HG02759 (cell line): ENCODE results near the gene ZNF224.

Experiments
- ATAC-seq: cut with Tn5 transposase; IDR thresholded peaks from one replicate; pipeline ENCODE4 v1.9.1; 2021; ENCODE audit warnings: mild to moderate bottlenecking, moderate library complexity; ENCODE audit not compliant: unreplicated experiment

Gene ZNF224

DNA sequence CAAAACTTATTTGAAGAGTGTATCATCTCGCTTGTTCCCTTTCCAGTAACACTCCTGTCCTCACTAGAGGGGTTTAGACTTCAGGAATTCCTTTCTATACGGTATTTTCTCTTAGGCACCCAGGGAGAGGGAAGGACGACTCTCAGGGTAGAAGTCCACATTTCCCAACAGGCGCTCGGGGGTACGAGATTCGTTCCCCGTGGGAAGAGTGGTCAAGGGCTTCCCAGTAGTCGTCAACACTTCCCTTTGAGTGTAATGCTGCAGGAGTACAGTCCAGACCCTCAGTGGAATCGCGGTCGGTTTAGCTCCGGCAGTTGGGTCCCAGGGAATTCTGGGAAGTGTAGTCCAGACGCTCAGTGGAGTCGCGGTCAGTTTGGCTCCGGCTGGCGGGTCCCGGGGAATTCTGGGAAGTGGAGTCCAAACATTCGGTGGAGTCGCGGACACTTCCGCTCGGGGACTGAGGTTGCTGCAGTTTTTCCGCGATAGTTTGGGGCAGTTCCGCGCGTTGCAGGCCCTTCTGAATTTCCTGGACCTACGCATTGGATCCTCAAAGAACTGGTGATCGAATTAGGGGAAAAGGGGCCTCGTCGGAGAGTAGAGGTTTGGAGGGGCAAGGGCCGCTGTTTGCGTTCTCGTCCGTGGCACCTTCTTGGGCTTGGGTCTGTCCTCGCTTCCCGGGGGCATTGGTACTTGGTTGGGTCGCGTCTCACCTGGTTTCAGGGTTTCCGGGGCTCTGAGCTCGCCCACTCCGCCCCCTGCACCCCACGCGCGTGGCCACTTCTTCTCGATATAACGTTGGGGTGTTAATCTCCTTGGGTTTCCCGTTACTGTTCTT is at the start of gene ZNF224:
Gene ZNF224 (plus strand): TSS at position 431 of the 835 bp plus-strand sequence. CDS start 3,513 bp downstream, outside the sequence.
- peak; percentile 85 for ATAC-seq

DNA sequence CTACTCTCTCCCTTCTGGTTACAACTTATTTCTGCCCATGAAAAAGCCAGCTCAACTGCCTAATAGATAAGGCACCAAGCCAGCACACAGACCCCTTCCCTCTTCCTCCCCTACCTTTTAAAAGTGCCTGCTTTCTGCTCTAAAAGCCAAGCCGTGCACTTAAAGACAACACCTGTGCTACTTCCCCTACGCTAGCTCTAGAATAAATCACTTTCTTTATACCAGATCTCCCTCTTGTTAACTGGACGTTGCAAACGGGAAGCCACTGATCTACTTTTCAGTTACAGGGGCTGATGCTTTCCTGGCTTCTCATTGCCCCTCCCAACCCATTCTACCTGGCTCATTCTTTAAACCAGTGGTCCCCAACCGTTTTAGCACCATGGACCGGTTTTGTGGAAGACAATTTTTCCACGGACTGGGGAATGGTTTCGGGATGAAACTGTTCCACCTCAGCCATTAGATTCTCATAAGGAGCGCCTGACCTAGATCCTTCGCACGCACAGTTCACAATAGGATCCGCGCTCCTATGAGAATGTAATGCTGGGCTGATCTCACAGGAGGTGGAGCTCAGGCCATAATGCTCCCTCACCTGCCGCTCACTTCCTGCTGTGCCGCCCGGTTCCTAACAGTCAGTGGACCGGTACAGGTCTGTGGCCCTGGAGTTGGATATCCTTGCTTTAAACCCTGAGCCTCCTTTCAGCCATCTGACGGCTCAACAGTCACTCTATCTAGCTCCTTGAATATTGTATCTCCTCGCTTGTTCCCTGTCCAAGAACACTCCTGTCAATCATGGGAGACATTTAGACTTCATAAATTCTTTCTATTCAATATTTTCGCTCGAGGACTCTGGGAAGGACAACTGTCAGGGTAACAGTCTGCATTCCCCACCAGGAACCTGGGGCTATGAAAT is 43.2 kb upstream of the ZNF224 start:
- ATAC-seq: peak; percentile 30

DNA sequence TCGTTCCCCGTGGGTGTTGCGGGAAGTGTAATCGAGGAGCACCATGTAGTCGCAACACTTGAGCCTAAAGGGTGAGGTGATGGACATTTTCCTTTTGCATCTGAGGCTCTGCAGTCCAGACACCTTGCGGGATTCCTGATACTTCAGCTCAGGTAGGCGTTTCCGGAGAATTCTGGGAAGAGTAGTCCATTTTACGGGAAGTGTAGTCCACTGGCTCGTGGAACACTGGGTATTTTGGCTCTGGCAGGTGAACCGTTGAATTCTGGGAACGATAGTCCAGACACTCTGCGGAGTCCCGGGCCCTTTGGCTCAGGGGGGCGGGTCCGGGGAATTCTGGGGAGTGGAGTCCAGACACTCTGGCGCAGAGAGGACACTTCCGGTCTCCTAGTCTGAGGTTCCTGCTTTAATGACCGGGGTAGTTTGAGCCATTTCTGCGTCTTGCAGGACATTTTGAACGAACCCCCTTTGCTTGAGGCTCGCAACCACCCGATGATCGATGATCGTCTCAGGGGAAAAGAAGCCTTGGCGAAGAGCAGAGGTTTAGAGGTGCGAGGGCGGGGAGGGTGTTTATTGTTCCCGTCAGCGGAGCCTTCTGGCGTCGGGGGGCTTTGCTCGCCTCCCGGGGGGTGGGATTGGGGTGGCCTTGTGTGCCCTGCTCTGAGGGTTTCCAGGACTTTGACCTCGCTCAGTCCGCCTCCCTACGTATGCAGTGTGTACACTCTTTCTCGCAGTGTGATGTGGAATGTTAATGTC is 42.3 kb upstream of the ZNF224 start, which contains the start of gene ZNF223:
Gene ZNF223 (plus strand): TSS at position 387 of the 753 bp plus-strand sequence. CDS start 3,141 bp downstream, outside the sequence.
- peak; percentile 87 for ATAC-seq

DNA sequence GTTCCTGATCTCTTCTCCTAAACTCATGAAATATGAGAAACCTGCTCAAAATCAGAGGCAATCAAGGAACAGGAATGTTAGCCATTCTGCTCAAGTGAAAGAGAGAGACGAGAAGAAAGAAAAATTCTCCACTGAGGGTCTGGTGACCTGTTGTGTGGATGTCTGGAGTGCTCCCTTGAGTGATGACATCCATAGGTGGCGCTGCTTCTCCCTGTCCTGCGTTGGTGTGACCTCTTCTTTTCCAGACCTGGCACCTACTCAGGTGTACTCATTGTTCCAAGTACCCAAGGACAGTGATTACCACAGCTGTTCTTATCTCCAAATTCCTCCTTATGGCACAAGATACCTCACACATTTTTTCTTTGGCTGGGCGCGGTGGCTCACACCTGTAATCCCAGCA is 38.3 kb upstream of the ZNF224 start:
- ATAC-seq: no peak

DNA sequence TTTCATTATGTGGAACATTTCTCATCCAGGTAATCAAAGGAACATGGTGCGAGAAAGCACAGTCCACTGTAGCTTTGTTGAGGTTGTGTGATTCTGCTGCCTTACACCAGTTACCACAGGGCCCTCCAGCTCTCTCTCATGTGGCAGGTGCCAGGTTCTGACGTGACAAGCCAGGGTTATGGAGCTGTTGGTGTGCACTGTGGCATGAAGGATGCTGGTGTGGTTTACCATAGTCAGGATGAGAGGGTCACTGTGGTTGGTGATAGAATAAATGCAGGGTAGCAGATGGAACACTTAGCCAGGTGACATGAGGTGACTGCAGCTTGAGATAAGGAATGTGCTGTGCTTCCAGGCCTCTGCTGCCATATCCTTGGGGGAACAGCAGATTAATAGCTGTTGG is 34.9 kb upstream of the ZNF224 start:
- ATAC-seq: no peak

DNA sequence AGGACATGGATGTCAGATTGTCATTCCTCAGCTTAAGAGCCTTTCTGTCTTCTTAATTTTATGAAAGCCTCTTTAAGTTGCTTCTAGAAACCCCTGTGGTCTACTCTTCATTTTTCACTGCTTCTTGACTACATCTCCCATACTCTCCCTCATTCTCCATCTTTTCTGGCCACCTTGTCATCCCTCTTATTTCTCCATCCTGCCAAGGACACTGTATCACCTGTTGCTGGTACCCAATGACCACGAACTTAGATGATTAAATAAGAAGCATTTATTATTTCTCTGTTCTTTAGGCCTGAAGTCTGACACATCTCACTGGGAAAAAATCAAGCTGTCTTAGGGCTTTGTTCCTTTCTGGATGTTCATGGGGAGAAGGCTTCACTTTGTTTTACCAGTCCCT is 33.1 kb upstream of the ZNF224 start:
- ATAC-seq: no peak

DNA sequence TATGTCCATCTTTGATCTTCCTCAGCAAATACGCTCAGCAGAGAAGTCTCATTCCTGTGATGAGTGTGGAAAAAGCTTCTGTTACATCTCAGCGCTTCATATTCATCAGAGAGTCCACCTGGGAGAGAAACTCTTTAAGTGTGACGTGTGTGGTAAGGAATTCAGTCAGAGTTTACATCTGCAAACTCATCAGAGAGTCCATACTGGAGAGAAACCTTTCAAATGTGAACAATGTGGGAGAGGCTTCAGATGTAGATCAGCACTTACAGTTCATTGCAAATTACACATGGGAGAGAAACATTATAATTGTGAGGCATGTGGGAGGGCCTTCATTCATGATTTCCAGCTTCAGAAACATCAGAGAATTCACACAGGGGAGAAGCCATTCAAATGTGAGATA is 27.9 kb upstream of the ZNF224 start:
- no peak for ATAC-seq

DNA sequence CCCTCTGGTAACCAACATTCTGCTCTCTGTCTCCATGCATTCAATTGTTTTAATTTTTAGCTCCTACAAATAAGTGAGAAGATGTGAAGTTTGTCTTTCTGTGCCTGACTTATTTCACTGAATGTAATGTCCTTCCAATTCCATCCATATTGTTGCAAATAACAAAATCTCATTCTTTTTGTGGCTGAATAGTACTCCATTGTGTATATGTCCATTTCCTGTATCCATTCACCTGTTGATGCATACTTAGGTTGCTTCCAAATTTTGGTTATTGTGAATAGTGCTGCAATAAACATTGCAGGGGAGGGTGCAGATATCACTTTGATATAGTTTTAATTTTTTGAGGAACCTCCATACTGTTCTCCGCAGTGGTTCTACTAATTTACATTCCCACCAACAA is 24.7 kb upstream of the ZNF224 start:
- ATAC-seq: no peak

DNA sequence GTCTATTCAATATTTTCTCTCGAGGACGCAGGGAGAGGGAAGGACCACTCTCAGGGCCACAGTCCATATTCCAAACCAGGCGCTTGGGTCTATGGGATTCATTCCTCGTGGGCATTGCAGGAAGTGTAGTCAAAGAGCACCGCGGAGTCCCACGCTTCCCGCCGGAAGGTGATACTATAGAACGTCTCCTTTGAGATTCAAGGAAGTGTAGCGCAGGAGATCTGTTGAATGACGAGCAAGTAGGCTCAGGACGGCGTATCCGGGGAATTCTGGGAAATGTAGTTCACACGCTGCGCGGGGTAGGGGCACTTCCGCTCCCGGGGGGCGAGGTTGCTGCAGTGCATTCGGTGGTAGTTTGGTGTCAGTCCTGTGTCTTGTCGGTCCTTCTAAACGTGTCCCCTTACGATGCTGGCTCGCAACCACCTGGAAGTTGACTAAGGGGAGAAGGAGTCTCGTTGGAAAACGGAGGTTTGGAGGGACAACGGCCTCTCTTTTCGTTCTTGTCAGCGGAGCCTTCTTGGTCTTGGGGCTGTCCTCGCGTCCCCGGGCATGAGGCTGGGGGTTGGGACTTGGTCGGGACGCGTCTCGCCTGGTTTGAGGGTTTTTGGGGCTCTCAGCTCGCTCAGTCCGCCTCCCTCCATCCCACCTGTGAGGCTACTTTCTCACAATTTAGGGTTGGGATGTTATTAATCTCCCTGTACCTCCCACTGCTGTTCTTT is 22.2 kb upstream of the ZNF224 start, which contains the start of gene ZNF284:
Gene ZNF284 (plus strand): TSS at position 336 of the 719 bp plus-strand sequence. CDS start 4,231 bp downstream, outside the sequence.
- ATAC-seq: peak; percentile 93

DNA sequence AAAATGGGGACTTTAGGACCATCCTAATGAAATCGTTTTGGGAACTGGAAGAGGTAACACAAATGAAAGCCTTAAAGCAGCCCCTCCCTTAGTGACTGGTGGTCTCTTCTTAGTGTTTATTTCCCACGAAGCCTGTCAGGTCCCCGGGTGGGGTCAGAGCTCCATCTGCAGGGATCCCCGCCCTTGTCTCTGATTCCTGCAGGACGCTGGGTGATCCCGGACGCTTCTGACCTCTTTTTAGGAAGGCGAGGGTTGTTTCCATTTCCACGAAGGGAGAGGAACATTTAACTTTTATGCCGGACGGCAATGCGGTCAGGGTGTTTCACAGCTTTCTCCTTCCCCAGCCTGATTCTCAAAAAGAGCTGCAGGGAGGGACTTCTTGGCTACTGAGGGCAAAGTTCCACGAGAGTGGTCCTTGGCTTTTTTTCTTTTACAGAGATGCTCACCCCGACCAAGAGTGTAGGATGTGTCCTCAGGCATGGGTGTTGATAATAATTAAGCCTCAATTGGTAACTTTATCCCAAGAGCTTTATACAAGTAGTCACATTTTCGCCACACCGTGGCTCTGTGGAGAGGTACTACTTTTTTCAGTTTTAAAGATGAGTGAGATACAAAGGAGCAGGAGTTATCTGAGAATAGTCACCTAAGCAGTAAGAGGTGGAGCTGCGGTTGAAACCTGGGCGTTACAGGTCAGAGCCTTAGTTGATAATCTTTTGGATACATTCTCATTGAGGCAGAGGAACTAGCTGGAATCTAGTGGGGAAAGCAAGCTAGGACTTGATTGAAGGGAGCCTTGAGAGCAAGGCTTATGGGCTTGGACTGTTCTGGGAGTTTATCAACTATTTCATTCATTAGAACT is 21.4 kb upstream of the ZNF224 start:
- no peak for ATAC-seq

DNA sequence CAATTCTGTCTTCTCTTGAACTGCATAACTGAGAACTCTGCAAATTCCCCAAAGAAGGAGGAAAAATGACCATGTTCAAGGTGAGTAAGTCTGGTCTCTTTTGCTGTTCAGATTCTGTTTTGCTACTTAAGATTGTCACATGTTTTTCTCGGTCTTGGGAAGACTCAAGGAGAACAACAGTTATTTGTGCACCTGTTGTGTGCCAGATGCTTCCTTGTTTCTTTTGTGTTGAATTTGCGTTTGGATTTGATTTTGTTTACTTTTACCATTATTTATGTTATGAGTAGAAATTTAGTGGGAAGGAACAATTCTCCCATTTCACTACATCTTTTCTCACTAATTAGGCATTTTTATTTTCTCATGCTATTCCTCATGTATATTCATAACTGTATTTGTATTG is 17.8 kb upstream of the ZNF224 start:
- no peak for ATAC-seq

DNA sequence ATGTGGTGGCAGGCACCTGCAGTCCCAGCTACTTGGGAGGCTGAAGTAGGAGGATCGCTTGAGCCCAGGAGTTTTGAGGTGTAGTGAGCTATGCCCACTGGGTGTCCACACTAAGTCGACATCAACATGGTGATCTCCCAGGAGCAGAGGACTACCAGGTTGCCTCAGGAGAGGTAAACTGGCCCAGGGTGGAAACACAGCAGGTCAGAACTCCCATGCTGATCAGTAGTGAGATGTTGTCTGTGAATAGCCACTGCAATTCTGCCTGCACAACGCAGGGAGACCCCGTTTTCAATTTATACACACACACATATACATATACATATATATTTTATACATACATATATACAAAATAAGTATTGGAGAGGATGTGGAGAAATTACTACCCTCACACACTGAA is 2.1 kb upstream of the ZNF224 start:
- no peak for ATAC-seq

DNA sequence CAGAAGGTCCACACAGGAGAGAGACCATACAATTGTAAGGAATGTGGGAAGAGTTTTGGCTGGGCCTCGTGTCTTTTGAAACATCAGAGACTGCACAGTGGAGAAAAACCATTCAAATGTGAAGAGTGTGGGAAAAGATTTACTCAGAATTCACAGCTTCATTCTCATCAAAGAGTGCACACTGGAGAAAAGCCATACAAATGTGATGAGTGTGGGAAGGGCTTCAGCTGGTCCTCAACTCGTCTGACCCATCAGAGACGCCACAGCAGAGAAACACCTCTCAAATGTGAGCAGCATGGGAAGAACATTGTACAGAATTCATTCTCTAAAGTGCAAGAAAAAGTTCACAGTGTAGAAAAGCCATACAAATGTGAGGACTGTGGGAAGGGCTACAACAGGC is 13.6 kb downstream of the ZNF224 start:
- ATAC-seq: no peak

DNA sequence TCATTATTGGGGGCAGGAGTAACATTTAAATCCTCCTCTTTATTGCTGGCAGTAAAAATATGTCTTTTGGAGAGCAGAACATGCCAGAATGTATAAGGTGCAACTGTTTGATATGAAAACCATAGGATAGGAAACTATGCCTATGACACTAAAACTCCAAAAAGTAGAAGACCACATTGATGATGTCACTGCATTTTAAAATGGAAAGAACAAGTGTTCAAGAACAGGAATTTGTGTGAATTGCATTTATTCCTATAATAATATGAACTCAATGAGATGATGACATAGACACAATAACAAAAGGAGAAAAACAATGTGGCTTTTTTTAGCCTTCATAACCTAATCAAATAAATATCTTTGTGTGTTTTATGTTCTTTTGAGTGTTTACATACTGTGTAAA is 15.3 kb downstream of the ZNF224 start:
- no peak for ATAC-seq

DNA sequence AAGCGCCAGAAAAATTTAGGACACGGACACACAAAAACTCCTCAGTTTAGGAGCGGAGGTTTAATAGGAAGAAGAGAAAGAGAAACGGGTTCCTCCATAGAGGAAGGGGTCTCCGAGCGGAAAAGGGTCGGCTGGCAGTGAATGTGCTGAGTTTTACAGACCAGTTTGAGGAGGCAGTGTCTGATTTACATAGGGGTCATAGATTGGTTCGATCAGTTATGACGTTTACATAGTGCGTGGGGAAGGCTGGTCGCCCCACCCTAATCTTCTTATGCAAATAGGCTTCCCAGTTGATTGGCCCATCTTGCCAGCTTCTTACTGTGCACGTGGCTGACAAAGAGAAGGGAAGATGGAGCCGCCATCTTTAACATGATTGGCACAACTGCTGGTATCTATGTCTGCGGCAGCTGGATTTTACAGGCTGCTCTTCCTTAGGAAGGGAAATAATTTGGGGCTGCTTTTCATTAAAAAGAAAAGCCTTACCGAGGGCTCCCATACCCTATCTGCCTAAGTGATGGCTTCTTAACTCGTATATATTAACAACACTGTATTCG is 17.8 kb downstream of the ZNF224 start:
- no peak for ATAC-seq

DNA sequence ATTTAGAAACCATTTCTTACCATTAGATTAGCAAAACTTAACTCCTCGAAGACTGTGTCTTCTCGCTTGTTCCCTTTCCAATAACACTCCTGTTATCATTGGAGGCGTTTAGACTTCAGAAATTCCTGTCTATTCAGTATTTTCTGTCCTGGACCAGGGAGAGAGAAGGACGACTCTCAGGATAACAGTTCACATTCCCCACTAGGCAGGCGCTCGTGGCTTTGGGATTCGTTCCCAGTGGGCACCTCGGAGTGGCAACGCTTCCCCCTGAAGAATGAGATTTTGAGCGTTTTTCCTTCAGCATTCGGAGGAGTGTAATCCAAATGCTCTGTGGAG is 18.6 kb downstream of the ZNF224 start:
- peak; percentile 18 for ATAC-seq

DNA sequence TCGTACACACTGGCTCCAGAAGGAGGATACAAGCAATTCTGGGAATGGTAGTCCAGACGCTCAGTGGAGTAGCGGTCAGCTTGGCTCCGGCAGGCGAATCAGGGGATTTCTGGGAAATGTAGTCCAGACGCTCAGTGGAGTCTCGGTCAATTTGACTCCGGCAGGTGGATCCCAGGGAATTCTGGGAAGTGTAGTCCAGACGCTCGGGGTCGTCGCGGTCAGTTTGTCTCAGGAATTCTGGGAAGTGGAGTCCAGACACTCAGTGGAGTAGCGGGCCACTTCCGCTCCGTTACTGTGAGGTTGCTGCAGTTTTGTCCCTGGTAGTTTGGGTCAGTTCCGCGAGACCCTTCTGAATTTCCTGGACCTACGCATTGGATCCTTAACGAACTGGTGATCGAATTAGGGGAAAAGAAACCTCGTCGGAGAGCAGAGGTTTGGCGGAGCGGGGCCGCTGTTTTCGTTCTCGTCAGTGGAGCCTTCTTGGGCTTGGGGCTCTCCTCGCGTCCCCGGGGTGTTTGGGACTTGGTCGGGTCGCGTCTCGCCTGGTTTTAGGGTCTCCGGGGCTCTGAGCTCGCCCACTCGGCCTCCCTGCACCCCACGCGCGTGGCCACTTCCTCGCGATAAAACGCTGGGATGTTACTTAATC is 19.1 kb downstream of the ZNF224 start, which contains the start of gene ZNF225:
Gene ZNF225 (plus strand): TSS at position 262 of the 646 bp plus-strand sequence. CDS start 2,429 bp downstream, outside the sequence.
- ATAC-seq: peak; percentile 94

DNA sequence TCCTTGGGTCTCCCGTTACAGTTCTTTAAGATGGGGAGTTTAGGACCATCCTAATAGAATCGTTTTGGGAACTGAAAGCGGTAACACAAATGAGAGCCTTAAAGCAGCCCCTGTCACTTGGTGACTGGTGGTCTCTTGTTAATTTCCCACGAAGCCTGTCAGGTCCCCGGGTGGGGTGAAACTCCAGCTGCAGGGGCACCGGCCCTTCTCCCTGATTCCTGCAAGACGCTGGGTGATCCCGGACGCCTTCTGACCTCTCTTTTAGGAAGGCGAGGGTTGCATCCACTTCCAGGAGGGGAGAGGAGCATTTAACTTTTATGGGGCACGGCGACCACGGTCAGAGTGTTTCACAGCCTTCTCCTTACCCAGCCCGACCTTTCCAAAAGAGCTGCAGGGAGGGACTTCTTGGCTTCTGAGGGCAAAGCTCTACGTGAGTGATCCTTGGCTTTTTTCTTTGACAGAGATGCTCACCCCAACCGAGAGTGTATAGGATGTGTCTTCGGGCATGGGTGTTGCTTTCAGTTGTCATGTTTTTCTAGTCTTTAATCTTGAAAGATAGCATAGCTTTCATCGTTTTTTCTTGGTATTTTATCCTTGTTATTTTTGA is 19.7 kb downstream of the ZNF224 start:
- no peak for ATAC-seq
